SW 1271 (cell line): ENCODE measurements around the gene ONECUT3.

ENCODE experiments used
- DNase-seq, 2 experiments: peaks; one replicate each; lab custom pipeline; 2025; lab: John Stamatoyannopoulos, UW

The ONECUT3 gene

GRCh38 chr19:1814833-1815604 is 61.7 kb downstream of the ONECUT3 start:
- DNase-seq, result no peak

DNA sequence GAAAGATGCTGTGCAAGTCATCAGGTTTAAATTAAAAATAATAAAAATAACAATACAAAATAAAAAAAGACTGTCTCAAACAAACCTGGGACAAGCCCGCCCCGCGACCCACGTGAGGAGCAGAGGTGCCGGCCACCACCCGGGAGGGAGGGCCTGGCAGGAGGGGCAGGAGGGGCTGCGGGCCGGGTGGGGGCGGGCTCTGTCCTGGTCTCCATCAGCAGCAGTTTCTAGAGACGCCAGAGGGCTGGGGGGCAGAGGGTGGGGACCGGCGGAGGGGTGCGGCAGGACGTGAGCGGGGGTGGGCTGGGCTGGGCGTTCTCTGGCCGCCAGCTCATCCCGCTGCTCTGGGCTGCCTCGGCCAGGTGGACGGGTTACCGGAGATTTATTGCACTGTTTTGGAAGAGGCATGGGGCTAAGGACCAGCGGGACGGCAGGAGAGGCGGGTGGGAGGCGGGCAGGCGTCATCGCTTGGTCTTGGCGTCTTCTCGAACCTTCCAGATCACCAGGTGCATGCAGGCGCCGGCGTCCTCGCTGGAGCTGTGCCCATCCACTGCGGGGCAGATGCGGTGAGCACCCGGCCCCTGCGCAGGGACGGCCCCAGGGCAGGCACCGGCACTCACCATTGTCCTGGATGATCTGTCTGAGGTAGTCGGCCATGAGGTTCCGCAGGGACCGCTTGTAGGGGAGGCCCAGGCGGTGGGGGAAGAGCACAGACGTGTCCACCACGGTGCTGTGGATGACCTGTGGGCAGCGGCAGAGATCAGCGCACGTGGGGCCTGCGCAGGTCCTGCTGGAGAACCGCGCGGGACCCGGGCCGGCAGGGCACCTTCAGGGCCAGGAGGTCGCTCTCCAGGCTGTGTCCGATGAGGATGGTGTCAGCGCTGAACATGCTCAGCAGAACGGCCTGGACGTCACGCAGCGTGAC is 62.6 kb downstream of the ONECUT3 start:
- no peak for DNase-seq

DNA sequence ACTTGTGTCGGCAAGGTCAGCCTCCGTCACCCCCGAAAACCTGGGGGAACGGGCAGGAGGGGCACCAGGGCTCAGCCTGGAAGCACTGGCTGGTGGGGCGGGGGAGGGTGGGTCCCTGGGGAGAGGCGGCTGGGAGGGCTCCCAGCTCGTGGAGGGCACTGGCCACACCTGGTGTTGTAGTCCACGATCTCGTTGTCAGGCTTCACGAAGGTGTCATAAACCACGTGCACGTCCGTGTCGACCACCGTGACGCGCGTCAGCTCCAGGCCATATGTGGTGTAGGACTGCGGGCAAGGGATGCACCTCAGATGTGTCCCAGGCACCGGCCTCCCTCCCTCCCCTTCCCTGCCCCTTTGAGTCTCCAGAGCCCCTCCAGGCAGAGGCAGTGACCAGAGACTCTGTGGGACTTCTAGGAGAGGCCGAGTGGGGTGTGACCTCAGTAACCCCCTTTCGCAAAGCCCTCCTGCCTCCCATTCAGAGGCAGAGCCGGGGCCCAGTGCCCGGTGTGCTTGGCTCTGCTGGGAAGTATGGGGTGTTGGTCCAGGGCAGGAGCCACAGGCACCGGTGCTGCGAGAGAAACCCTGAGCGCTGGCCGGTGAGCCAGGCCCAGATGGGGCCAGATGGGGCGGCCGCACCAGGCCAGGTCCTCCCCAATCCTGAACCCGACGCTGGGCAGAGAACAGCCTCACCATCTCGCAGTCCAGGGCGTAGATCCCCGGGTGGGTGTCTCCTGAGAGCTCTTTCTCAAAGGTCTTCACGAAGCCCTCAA is 63.4 kb downstream of the ONECUT3 start:
- no peak for DNase-seq

GRCh38 chr19:1817553-1818179 is 64.4 kb downstream of the ONECUT3 start:
- no peak for DNase-seq

DNA sequence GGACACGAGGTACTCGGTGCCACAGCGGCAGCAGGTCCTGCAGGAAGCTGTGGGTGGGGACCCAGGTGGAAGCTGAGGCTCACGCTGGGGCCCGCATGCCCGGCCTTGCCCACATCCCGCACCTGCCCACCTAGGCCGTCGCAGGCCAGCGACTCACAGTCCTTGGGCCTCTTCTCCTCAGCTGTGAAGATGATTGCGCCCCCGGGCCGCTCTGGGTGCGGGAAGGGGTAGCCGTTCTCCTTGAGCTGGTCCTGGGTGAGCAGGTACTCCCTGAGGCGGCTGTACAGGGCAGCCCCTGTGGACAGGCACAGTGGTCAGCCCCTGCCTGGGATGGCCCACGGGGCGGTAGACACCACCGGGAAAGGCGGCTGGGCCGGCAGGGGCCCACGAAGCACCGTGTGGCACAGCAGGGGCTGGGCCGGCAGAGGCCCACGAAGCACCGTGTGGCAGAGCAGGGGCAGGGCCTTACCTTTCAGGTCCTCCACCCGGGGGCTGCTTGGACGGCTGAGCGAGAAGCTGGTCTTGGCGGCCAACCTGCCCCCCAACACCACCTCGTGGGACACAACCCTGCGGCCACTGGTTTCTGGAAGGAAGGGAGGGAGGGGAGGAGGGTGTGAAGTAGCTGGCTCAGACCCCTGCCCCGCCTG is 65.4 kb downstream of the ONECUT3 start:
- no peak for DNase-seq

GRCh38 chr19:1819341-1820255 is 66.3 kb downstream of the ONECUT3 start:
- DNase-seq, result no peak

GRCh38 chr19:1822210-1822609 is 68.9 kb downstream of the ONECUT3 start:
- no peak for DNase-seq

- DNase-seq, result no peak
Observed at GRCh38 chr19:1823020-1823419, 69.7 kb downstream of the ONECUT3 start.

DNA sequence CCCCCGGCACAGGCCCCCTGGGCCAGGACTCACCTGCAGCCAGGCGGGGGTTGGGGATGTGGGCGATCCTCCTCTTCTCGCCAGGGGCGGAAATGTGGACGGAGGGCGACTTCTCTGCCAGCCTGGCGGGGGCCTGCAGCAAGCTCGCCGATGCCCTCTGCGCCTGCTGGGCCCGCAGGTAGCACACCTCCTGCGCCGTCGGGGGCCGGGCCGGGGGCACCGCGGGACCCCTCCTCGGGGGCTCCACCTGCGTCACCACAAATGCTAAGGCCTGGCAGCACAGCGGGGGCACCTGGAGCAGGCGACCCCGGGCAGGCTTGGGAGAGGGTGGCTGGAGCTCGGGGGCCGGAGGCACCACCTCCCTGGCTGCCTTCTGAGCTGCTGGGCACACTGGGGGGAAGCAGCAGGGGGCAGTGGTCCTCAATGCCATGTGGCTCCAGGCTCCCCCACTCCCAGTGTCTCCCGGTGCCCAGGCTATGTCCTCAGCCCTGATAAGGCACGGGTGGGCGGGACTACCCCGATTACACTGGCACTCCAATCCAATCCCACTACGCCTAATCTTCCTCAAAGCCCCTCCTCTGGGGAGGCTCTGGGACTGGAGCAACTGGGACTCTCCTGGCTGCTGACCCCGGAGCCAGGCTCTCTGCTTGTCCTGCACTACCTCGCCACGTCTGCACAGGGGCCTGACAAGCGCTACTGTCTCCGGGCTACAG is 70.4 kb downstream of the ONECUT3 start:
- DNase-seq, result no peak

GRCh38 chr19:1824252-1824622 is 70.9 kb downstream of the ONECUT3 start:
- DNase-seq, result no peak

DNA sequence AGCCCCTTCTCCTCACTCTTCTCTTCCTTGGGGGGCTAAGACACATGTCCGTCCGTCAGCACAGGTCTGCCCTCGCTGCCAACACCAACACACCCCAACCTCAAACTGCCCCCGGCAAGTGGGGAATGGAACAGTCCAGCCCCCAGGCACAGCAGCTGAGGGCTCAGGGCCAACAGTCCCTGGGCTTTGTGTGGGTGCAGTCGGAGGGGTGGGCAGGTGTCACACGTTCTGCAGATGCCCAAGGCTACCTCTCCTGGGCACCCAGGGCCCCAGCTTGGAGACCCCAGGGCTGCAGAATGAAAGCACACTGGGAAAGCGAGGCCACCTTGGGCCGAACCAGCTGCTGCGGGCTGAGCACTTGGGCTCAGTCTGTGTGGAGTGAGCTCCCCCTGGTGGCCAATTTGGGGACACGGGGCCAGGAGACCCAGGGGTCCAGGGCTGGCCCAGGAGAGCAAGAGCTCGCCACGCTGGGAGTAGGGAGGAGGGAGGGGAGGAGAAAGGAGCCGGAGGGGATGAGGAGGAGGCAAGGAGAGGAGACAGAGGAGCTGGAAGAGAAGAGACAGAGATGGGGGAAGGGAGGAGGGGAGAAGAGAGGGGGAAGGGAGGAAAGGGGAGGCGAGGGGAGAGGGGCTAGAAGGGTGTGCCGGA is 72.7 kb downstream of the ONECUT3 start:
- DNase-seq, result peak; percentile 20 to 44

DNA sequence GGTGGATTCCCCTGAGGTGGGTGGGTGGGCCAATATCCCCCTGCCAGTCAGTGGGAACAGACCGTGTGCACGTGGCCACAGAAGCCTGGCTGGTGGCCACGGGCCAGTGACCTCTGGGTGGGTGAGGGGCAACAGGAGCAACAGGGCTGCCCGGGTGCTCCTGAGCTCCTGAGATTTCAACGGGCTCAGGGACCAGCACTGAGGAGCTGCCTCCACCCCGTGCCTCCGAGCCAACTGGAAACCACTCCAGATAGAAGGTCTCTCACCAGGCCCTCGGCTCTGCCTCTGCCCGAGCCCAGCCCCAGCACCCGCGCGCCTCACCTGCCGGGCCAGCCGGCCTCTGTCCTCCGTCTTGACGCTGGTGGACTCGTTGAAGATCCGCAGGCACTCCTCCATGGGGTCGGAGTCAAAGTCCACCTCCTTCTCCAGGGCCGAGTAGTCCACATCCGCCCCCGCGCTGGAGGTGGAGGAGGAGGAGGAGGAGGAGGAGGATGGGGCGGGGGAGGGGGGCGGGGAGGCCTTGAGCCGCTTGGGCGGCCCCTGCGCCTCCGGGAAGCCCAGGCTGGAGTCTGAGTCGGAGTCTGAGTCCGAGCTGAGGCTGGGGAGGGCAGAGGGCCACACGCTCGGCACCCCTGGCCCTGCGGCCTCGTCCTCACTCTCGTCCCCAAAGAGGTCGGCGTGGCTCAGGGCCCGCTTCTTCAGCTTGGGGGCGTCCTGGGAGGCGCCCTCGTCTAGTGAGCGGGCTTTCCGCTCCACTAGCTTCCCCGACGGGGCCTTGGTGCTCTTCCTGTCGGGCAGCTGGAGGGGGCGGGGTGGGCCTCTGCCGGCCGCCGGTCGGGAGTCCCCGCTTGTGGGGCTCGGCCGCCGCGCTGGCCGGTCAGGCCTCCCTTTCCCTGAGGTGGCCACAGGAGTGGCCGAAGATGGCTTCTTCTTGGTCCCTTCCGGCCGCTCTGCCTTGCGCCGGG is 73.5 kb downstream of the ONECUT3 start:
- DNase-seq, result no peak

GRCh38 chr19:1827566-1828278 is 74.4 kb downstream of the ONECUT3 start:
- DNase-seq, result no peak

DNA sequence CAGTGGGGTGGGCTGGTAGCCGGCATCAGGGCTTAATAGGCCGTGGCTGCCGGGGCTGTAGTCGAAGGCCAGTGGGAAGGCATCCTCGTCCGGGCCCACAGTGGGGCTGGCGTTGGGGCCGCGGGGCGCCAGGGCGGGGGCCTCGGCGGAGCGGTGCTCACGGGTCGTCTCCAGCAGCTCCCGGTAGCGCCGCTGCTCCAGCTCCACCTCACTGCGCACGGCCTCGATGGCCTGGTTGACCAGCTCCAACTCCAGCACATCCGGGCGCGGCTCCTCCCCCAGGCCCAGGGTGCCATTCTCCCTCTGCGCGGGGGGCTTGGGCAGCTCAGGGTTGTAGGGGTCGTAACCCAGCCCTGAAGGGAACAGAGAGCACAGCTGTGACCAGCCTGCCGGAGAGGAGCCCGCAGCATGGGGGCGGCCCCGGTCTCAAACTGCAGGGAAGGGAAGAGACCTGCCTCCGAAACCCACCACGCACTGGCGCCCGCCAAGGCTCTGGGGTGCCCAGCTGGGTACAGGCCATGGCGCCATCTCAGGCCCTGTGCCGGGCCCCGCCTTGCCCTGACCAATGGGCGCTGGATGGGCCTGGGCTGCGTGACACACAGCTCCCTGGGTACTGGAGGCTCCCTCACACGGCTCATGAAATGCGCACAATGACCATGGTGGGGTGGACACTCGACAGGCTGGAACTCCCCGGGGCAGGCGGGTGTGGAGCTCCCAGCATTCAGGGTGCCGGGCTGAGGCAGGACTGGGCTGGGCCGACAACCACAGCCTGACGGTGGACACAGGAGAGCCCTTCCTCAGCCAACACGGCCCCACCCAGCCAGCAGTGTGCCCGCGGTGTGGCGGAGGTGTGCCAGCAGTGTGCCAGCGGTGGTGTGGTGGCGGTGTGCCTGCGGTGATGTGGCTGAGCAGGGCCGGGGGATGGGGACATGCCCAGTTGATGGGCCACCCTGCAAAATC is 75.3 kb downstream of the ONECUT3 start:
- DNase-seq, result no peak

DNA sequence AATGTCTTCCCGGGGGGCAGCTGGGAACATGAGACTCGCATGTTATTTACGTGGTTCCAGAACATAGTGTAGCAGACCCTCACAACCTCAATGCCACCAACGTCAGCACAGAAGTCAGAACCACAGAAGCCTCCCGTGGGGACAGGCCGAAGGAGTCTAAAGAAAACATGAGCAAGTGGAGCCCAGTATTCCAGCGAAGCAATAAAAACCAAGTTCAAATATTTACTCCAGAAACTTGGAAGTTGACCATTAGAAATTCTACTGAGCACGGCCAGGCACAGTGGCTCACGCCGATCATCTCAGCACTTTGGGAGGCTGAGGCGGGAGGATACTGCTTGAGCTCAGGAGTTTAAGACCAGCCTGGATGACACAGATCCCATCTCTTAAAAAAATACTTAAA is 76.7 kb downstream of the ONECUT3 start:
- no peak for DNase-seq

DNA sequence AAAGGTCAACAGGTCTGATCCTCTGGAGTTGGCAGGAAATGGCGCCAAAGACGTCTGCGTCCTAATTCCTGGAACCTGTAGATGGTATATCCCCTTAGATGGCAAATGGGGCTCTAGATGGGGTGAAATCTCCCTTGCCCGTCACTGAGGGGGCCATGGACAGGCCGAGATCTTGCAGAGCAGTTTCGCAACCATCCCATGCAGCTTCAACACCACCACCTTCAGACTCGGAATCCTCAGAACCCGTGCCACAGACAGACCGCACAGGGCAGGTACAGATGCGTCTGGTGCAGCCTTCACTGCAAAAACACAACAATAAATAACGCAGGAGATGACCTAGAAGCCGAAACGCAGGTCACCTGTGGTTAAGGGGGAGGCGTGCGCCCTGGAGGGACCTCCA is 77.3 kb downstream of the ONECUT3 start:
- DNase-seq, result no peak
